Stimulated activated naive CD8-positive, alpha-beta T cell treated with anti-CD3 and anti-CD28 coated beads, Interleukin-15, Interleukin-2, amounts not matched to agents 100 ng/mL and 50 ng/mL, for 24 hours (primary cell): ENCODE measurements around the gene GCN1.
"Not testable (repeated sequence)": the region's sequence is repeated elsewhere in the genome, so short reads cannot be mapped to it uniquely, and the experiment has no call there.

Experiments
- H3K27ac Mint-ChIP-seq: one replicate; pipeline ENCODE4 v1.8.0; 2021; ENCODE audit warnings: mild to moderate bottlenecking, mixed read lengths
- H3K27me3 Mint-ChIP-seq: one replicate; pipeline ENCODE4 v1.8.0; 2021; ENCODE audit warnings: mixed read lengths
- H3K36me3 Mint-ChIP-seq: one replicate; pipeline ENCODE4 v1.8.0; 2021; ENCODE audit warnings: low read depth, mixed read lengths
- H3K4me1 Mint-ChIP-seq: one replicate; pipeline ENCODE4 v1.8.0; 2021; ENCODE audit warnings: low read depth, mixed read lengths
- H3K4me3 Mint-ChIP-seq: one replicate; pipeline ENCODE4 v1.8.0; 2021; ENCODE audit warnings: mild to moderate bottlenecking, mixed read lengths
- H3K9me3 Mint-ChIP-seq: one replicate; pipeline ENCODE4 v1.8.0; 2021; ENCODE audit warnings: mixed read lengths

Gene GCN1

GRCh38 chr12:120194534-120195395, at the start of gene GCN1:
TSS of gene GCN1 (minus strand) at chr12:120194715. CDS start at chr12:120194697, 18 bp downstream.
- Mint-ChIP-seq H3K4me1 (peaks cover 69% of the 10 kb centered on the region), H3K9me3 (no peaks in the 10 kb centered on the region), H3K27me3 (no peaks in the 10 kb centered on the region), H3K4me3 (peak within 1 kb of the TSS; percentile 91), H3K27ac (peak within 1 kb of the TSS; percentile 96), H3K36me3 (peaks cover 68% of the 10 kb centered on the region)

GRCh38 chr12:120242971-120243699, 48.6 kb upstream of the GCN1 start:
- Mint-ChIP-seq H3K27ac (no peak overlapping the region), H3K27me3 (no peaks in the 10 kb centered on the region), H3K9me3 (no peaks in the 10 kb centered on the region), H3K4me3 (no peak overlapping the region), H3K4me1 (peaks cover 57% of the 10 kb centered on the region), H3K36me3 (peaks cover 8% of the 10 kb centered on the region)

GRCh38 chr12:120242275-120242799, 47.8 kb upstream of the GCN1 start:
- H3K4me3 Mint-ChIP-seq: no peak overlapping the region
- H3K36me3 Mint-ChIP-seq: peaks cover 2% of the 10 kb centered on the region
- H3K27ac Mint-ChIP-seq: no peak overlapping the region
- H3K9me3 Mint-ChIP-seq: no peaks in the 10 kb centered on the region
- H3K4me1 Mint-ChIP-seq: peaks cover 57% of the 10 kb centered on the region
- H3K27me3 Mint-ChIP-seq: no peaks in the 10 kb centered on the region

- no peaks in the 10 kb centered on the region for H3K9me3 Mint-ChIP-seq
- H3K36me3 Mint-ChIP-seq: no peaks in the 10 kb centered on the region
- H3K4me3 Mint-ChIP-seq: no peak overlapping the region
- peaks cover 55% of the 10 kb centered on the region for H3K4me1 Mint-ChIP-seq
- H3K27ac Mint-ChIP-seq: peak overlapping the region; percentile 2
- H3K27me3 Mint-ChIP-seq: no peaks in the 10 kb centered on the region
Measured at GRCh38 chr12:120241561-120242274, 47.2 kb upstream of the GCN1 start.

- no peak overlapping the region for H3K27ac Mint-ChIP-seq
- H3K27me3 Mint-ChIP-seq: no peaks in the 10 kb centered on the region
- H3K36me3 Mint-ChIP-seq: no peaks in the 10 kb centered on the region
- peaks cover 64% of the 10 kb centered on the region for H3K4me1 Mint-ChIP-seq
- H3K4me3 Mint-ChIP-seq: no peak overlapping the region
- no peaks in the 10 kb centered on the region for H3K9me3 Mint-ChIP-seq
Measured at GRCh38 chr12:120240495-120240833, 45.9 kb upstream of the GCN1 start.

GRCh38 chr12:120239776-120240494, 45.4 kb upstream of the GCN1 start:
- peaks cover 66% of the 10 kb centered on the region for H3K4me1 Mint-ChIP-seq
- no peak overlapping the region for H3K4me3 Mint-ChIP-seq

GRCh38 chr12:120238839-120239445, 44.4 kb upstream of the GCN1 start:
- Mint-ChIP-seq H3K27me3 (no peaks in the 10 kb centered on the region), H3K9me3 (no peaks in the 10 kb centered on the region), H3K27ac (no peak overlapping the region), H3K36me3 (no peaks in the 10 kb centered on the region), H3K4me3 (no peak overlapping the region), H3K4me1 (peaks cover 68% of the 10 kb centered on the region)

More at GRCh38 chr12:120239776-120240494, 45.4 kb upstream of the GCN1 start:
- no peaks in the 10 kb centered on the region for H3K27me3 Mint-ChIP-seq
- H3K36me3 Mint-ChIP-seq: no peaks in the 10 kb centered on the region
- H3K9me3 Mint-ChIP-seq: no peaks in the 10 kb centered on the region
- H3K27ac Mint-ChIP-seq: no peak overlapping the region

- no peaks in the 10 kb centered on the region for H3K9me3 Mint-ChIP-seq
- H3K27ac Mint-ChIP-seq: no peak overlapping the region
- no peaks in the 10 kb centered on the region for H3K27me3 Mint-ChIP-seq
- H3K4me3 Mint-ChIP-seq: no peak overlapping the region
- H3K4me1 Mint-ChIP-seq: peaks cover 70% of the 10 kb centered on the region
- no peaks in the 10 kb centered on the region for H3K36me3 Mint-ChIP-seq
Measured at GRCh38 chr12:120238217-120238616, 43.7 kb upstream of the GCN1 start.

GRCh38 chr12:120237360-120238171, 43.1 kb upstream of the GCN1 start:
- Mint-ChIP-seq H3K27ac (no peak overlapping the region), H3K4me1 (peaks cover 76% of the 10 kb centered on the region), H3K36me3 (no peaks in the 10 kb centered on the region), H3K9me3 (no peaks in the 10 kb centered on the region), H3K4me3 (no peak overlapping the region), H3K27me3 (no peaks in the 10 kb centered on the region)

- peaks cover 78% of the 10 kb centered on the region for H3K4me1 Mint-ChIP-seq
- not testable (repeated sequence) for H3K4me3 Mint-ChIP-seq, H3K9me3 Mint-ChIP-seq, H3K27ac Mint-ChIP-seq, H3K36me3 Mint-ChIP-seq, H3K27me3 Mint-ChIP-seq
Measured at GRCh38 chr12:120236809-120237208, 42.3 kb upstream of the GCN1 start.

- Mint-ChIP-seq H3K4me3 (no peak overlapping the region), H3K4me1 (peaks cover 79% of the 10 kb centered on the region), H3K27me3 (no peaks in the 10 kb centered on the region), H3K9me3 (no peaks in the 10 kb centered on the region), H3K36me3 (no peaks in the 10 kb centered on the region), H3K27ac (peak overlapping the region; percentile 81)
Measured at GRCh38 chr12:120235369-120236323, 41.1 kb upstream of the GCN1 start.

- Mint-ChIP-seq H3K9me3 (no peaks in the 10 kb centered on the region), H3K4me3 (no peak overlapping the region), H3K27me3 (no peaks in the 10 kb centered on the region), H3K4me1 (peaks cover 79% of the 10 kb centered on the region), H3K36me3 (no peaks in the 10 kb centered on the region), H3K27ac (no peak overlapping the region)
Measured at GRCh38 chr12:120234643-120235368, 40.3 kb upstream of the GCN1 start.
